ENCODE results near the gene TSFM. TPM values are rescaled to one million over a fixed set of nuclear protein-coding genes. Genes with fewer than 3 reads are reported as not detected.
A peak's percentile ranks its signal among the peaks of the same experiment; 100 is the strongest.

The TSFM gene
- total and polyA plus RNA-seq, 2 of the 13 experiments (the other 11 are each of a cell fraction or from before 2014, with no cell fraction given), result 29.8 to 68.3 TPM

DNA sequence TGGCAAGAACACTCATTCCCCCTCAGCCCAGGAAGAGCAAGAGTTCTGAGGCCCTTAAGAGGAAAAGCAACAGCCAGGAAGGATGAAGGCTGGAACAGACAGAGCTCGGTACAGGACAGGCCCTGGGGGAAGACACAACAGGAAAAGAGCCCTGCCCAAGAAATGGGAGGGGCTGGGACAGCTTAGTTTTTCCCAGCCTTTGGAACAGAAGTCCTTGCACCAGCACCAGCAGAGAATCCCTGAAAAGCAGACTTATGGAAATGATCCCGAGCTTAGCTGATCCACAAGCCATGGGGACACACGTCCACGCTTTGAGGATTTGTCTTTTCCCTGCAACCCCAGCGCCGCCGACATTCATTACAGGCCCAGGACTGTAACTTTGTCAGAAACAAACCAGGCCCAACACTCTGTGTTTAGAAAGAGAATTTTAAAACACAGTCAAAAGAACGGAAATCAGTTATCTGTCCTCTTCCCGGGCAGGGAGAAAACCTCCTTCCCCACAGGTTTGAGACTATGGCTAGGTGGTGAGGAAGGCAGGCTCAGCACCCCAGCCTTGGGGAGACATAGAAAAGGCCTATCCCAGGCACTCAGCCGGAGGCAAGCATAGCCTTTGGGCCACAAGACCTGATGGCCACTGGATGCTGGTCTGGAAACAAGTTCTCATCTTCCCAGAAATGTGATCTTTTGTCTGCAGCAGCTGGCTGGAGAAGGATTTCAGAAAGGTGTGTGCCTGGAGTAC lies 40.0 kb downstream of the TSFM start:
- BruUV-seq (replicated peaks), result TSS peak; percentile 25
- ATAC-seq, result no peak
- in situ Hi-C loops (cut with HindIII; ENCODE audit: extremely low pct_ligation_motif_present, low pct_unique_long_range_greater_than_20kb), result no loop called here

DNA sequence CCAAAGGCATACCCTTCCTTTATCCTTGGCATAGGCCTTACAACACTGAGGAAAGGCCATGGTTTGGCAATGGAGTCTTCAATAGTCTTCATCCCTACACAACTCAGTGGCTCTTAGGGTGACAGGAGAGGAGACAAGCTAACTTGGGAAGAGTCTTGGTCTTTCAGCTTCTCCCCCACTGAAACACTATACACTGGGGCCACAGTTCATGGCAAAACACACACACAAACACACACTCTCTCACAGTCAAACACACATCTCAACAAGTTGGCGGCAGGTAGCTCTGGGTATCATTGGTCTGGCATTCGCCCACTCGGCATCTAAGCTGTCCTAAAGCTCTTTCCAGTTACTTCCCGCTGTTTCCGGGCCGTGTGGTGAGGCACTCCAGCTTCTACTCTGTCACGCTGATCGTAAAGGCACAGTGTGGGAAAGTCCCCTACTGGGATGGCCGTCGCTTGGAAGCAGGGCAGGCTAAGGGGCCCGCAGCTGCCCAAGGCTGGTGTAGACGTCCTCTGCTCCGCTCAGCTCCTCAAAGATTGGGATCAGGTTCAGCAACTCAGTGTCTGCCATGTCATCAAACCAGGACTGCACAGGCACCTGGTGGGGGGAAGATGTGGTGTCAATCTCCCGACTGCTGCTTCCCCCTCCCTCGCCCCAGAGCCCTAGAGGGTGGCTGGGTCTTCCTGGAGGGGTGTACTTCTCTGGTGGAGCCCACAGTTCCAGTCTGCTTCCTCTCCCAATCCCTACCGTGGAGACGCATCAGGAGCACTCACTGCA lies 40.7 kb downstream of the TSFM start:
- no peaks in the 10 kb centered on the region for H3K9me3 ChIP-seq (ENCODE audit: low read length)
- POLR2A ChIA-PET, result interaction anchor here (1.5 kb wide), 1 partner anchor 30 kb away, joined by 3 read pairs; no protein-coding TSS in a partner anchor
- H3K27me3 ChIP-seq (ENCODE audit: control insufficient read depth in 1 of 2, insufficient read depth in 2 of 2, low read length in 2 of 2), result no peaks in the 10 kb centered on the region
- peaks cover 15% of the 10 kb centered on the region for H4K20me1 ChIP-seq (ENCODE audit: insufficient read depth, low read length)
- no peak for ATAC-seq
- no peak for DNase-seq (ENCODE audit: low spot score)
- 98% methylated on average over 14 of the region's 17 CpGs for WGBS (ENCODE audit: low lambda C conversion rate)
- peaks cover 36% of the 10 kb centered on the region for H3K4me1 ChIP-seq (ENCODE audit: insufficient read depth, low read length)
- no peak overlapping the region for H3K9ac ChIP-seq (ENCODE audit: insufficient read depth, low read depth, low read length)
- in situ Hi-C loops (cut with HindIII; ENCODE audit: extremely low pct_ligation_motif_present, low pct_unique_long_range_greater_than_20kb), result no loop called here
- H3K4me2 ChIP-seq (ENCODE audit: low read depth, low read length), result no peak overlapping the region
- no peak for FAIRE-seq
- no peak overlapping the region for H3K4me3 ChIP-seq (replicated peaks in 1 of 3; ENCODE audit: insufficient read depth in 1 of 3, low read depth in 2 of 3, low read length in 3 of 3)
- CTCF ChIA-PET (ENCODE audit: low intra/inter-chr PET ratio, low total read pairs), result no interaction called here
- H2AFZ ChIP-seq (ENCODE audit: low read length), result no peak overlapping the region
- intact Hi-C loops (cut with micrococcal nuclease; ENCODE audit: unreplicated experiment), result no loop called here
- no peak overlapping the region for H3K27ac ChIP-seq (ENCODE audit: extremely low read length, insufficient read depth, low read length)
- no peaks in the 10 kb centered on the region for H3K79me2 ChIP-seq (ENCODE audit: insufficient read depth, low read length)
- no TSS peak for BruUV-seq (replicated peaks)
- H3K36me3 ChIP-seq (replicated peaks in 1 of 2; ENCODE audit: control insufficient read depth in 1 of 2, insufficient read depth in 2 of 2, low read length in 2 of 2), result peaks cover 38 to 58% of the 10 kb centered on the region in 2 experiments
- TF ChIP-seq CENPX (CRISPR knock-in tag; IDR thresholded peaks at IDR 0.05) (no peak), RAD21 (CRISPR knock-in tag; IDR thresholded peaks at IDR 0.05) (no peak), DNMT3B (CRISPR knock-in tag; conservative IDR thresholded peaks at IDR 0.05) (no peak)
- TF ChIP-seq, protein P1, sequence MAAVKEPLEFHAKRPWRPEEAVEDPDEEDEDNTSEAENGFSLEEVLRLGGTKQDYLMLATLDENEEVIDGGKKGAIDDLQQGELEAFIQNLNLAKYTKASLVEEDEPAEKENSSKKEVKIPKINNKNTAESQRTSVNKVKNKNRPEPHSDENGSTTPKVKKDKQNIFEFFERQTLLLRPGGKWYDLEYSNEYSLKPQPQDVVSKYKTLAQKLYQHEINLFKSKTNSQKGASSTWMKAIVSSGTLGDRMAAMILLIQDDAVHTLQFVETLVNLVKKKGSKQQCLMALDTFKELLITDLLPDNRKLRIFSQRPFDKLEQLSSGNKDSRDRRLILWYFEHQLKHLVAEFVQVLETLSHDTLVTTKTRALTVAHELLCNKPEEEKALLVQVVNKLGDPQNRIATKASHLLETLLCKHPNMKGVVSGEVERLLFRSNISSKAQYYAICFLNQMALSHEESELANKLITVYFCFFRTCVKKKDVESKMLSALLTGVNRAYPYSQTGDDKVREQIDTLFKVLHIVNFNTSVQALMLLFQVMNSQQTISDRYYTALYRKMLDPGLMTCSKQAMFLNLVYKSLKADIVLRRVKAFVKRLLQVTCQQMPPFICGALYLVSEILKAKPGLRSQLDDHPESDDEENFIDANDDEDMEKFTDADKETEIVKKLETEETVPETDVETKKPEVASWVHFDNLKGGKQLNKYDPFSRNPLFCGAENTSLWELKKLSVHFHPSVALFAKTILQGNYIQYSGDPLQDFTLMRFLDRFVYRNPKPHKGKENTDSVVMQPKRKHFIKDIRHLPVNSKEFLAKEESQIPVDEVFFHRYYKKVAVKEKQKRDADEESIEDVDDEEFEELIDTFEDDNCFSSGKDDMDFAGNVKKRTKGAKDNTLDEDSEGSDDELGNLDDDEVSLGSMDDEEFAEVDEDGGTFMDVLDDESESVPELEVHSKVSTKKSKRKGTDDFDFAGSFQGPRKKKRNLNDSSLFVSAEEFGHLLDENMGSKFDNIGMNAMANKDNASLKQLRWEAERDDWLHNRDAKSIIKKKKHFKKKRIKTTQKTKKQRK (IDR thresholded peaks at IDR 0.05; ENCODE audit: low read length), result no peak
- TF ChIP-seq, protein P2, sequence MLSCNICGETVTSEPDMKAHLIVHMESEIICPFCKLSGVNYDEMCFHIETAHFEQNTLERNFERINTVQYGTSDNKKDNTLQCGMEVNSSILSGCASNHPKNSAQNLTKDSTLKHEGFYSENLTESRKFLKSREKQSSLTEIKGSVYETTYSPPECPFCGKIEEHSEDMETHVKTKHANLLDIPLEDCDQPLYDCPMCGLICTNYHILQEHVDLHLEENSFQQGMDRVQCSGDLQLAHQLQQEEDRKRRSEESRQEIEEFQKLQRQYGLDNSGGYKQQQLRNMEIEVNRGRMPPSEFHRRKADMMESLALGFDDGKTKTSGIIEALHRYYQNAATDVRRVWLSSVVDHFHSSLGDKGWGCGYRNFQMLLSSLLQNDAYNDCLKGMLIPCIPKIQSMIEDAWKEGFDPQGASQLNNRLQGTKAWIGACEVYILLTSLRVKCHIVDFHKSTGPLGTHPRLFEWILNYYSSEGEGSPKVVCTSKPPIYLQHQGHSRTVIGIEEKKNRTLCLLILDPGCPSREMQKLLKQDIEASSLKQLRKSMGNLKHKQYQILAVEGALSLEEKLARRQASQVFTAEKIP (CRISPR knock-in tag; IDR thresholded peaks at IDR 0.05; ENCODE audit: borderline replicate concordance), result no peak
- TF ChIP-seq, protein P3, sequence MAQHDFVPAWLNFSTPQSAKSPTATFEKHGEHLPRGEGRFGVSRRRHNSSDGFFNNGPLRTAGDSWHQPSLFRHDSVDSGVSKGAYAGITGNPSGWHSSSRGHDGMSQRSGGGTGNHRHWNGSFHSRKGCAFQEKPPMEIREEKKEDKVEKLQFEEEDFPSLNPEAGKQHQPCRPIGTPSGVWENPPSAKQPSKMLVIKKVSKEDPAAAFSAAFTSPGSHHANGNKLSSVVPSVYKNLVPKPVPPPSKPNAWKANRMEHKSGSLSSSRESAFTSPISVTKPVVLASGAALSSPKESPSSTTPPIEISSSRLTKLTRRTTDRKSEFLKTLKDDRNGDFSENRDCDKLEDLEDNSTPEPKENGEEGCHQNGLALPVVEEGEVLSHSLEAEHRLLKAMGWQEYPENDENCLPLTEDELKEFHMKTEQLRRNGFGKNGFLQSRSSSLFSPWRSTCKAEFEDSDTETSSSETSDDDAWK (CRISPR knock-in tag; IDR thresholded peaks at IDR 0.05), result no peak

More for the DNA sequence above, 40.0 kb downstream of the TSFM start:
- Histone ChIP-seq H3K36me3 (replicated peaks in 1 of 2; ENCODE audit: control insufficient read depth in 1 of 2, insufficient read depth in 2 of 2, low read length in 2 of 2) (peaks cover 36 to 53% of the 10 kb centered on the region in 2 experiments), H3K79me2 (ENCODE audit: insufficient read depth, low read length) (no peaks in the 10 kb centered on the region), H3K9me3 (ENCODE audit: low read length) (no peaks in the 10 kb centered on the region), H4K20me1 (ENCODE audit: insufficient read depth, low read length) (peaks cover 12% of the 10 kb centered on the region), H3K4me3 (replicated peaks in 1 of 3; ENCODE audit: insufficient read depth in 1 of 3, low read depth in 2 of 3, low read length in 3 of 3) (no peak overlapping the region), H3K27ac (ENCODE audit: extremely low read length, insufficient read depth, low read length) (no peak overlapping the region), H3K9ac (ENCODE audit: insufficient read depth, low read depth, low read length) (no peak overlapping the region), H3K27me3 (ENCODE audit: control insufficient read depth in 1 of 2, insufficient read depth in 2 of 2, low read length in 2 of 2) (no peaks in the 10 kb centered on the region), H2AFZ (ENCODE audit: low read length) (no peak overlapping the region), H3K4me2 (ENCODE audit: low read depth, low read length) (no peak overlapping the region), H3K4me1 (ENCODE audit: insufficient read depth, low read length) (peaks cover 43% of the 10 kb centered on the region)
- FAIRE-seq (no peak), DNase-seq (ENCODE audit: low spot score) (no peak)
- POLR2A ChIA-PET, result interaction anchor here (1.5 kb wide), 1 partner anchor 30 kb away, joined by 3 read pairs; no protein-coding TSS in a partner anchor
- TF ChIP-seq TP53 (CRISPR knock-in tag; conservative IDR thresholded peaks at IDR 0.05), result no peak
- peak; percentile 18 for TF ChIP-seq RBM22 (optimal IDR thresholded peaks at IDR 0.05; ENCODE audit: low read length)
- intact Hi-C loops (cut with micrococcal nuclease; ENCODE audit: unreplicated experiment), result no loop called here
- CTCF ChIA-PET (ENCODE audit: low intra/inter-chr PET ratio, low total read pairs), result no interaction called here
- WGBS (ENCODE audit: low lambda C conversion rate), result 95% methylated on average over 10 of the region's 10 CpGs
